HEK293T (cell line): ENCODE results near the gene TIMM10.

Experiments used
- CTCF ChIA-PET: fragments of 350-600 bp; formaldehyde crosslinking; extraction: SDS; loops from one replicate; lab custom pipeline; 2021; ENCODE audit warnings: antibody characterized with exemption, inconsistent platforms; lab: Yijun Ruan, JAX
- POLR2A ChIA-PET: fragments of 350-600 bp; formaldehyde crosslinking; extraction: SDS; loops from one replicate; lab custom pipeline; 2020; ENCODE audit warnings: antibody characterized with exemption, inconsistent platforms; lab: Yijun Ruan, JAX
- DNase-seq: peaks from one replicate; pipeline ENCODE4 v3.0.0; 2012; ENCODE audit warnings: mixed read lengths; ENCODE audit errors: extremely low spot score
- ARNT ChIP-seq: fragments of 450-650 bp; IDR thresholded peaks from 2 replicates; pipeline ENCODE4 v1.6.1; 2017; ENCODE audit warnings: mild to moderate bottlenecking
- BHLHE40 ChIP-seq: fragments of 450-650 bp; IDR thresholded peaks from 2 replicates; pipeline ENCODE4 v1.6.1; 2016; ENCODE audit warnings: mild to moderate bottlenecking, moderate library complexity, borderline replicate concordance
- CTBP1 ChIP-seq: fragments of 450-650 bp; IDR thresholded peaks from 2 replicates; pipeline ENCODE4 v1.6.1; 2016; ENCODE audit warnings: borderline replicate concordance
- ELF4 ChIP-seq: fragments of 450-650 bp; IDR thresholded peaks from 2 replicates; pipeline ENCODE4 v1.6.1; 2017; ENCODE audit warnings: antibody characterized with exemption
- FOXA1 ChIP-seq: fragments of 450-650 bp; IDR thresholded peaks from 2 replicates; pipeline ENCODE4 v1.6.1; 2016; ENCODE audit warnings: mild to moderate bottlenecking
- FOXK2 ChIP-seq: fragments of 450-650 bp; IDR thresholded peaks from 2 replicates; pipeline ENCODE4 v1.6.1; 2016; ENCODE audit warnings: mild to moderate bottlenecking
- FOXM1 ChIP-seq: fragments of 450-650 bp; IDR thresholded peaks from 2 replicates; pipeline ENCODE4 v1.6.1; 2017; ENCODE audit warnings: mild to moderate bottlenecking, borderline replicate concordance
- HDGF ChIP-seq: fragments of 450-650 bp; IDR thresholded peaks from 2 replicates; pipeline ENCODE4 v1.6.1; 2017; ENCODE audit warnings: antibody characterized with exemption, borderline replicate concordance
- L3MBTL2 ChIP-seq: fragments of 450-650 bp; conservative IDR thresholded peaks from 2 replicates; pipeline ENCODE4 v1.6.1; 2016; ENCODE audit warnings: mild to moderate bottlenecking
- LEF1 ChIP-seq: fragments of 450-650 bp; IDR thresholded peaks from 2 replicates; pipeline ENCODE4 v1.6.1; 2017; ENCODE audit warnings: mild to moderate bottlenecking, borderline replicate concordance
- NFRKB ChIP-seq: fragments of 450-650 bp; IDR thresholded peaks from 2 replicates; pipeline ENCODE4 v1.6.1; 2016; ENCODE audit warnings: mild to moderate bottlenecking, moderate library complexity
- PKNOX1 ChIP-seq: fragments of 450-650 bp; IDR thresholded peaks from 2 replicates; pipeline ENCODE4 v1.6.1; 2016
- SP1 ChIP-seq: fragments of 450-650 bp; IDR thresholded peaks from 2 replicates; pipeline ENCODE4 v1.6.1; 2017
- SUZ12 ChIP-seq: fragments of 450-650 bp; IDR thresholded peaks from 2 replicates; pipeline ENCODE4 v1.6.1; 2016; ENCODE audit warnings: mild to moderate bottlenecking
- TARDBP ChIP-seq: fragments of 450-650 bp; IDR thresholded peaks from 2 replicates; pipeline ENCODE4 v1.6.1; 2016
- ZNF384 ChIP-seq: fragments of 450-650 bp; IDR thresholded peaks from 2 replicates; pipeline ENCODE4 v1.6.1; 2016

Gene TIMM10

GRCh38 chr11:57546869-57547475 lies 16.4 kb upstream of the TIMM10 start:
- no peak for TF ChIP-seq FOXK2
- no peak for TF ChIP-seq PKNOX1
- TF ChIP-seq LEF1, result no peak
- DNase-seq, result no peak
- POLR2A ChIA-PET, result no interaction called here
- CTCF ChIA-PET, result interaction anchor here (1.0 to 1.1 kb wide), 2 partner anchors 22 to 89 kb away, joined by 3 read pairs; no protein-coding TSS in a partner anchor

GRCh38 chr11:57546451-57546850 lies 15.9 kb upstream of the TIMM10 start:
- POLR2A ChIA-PET, result no interaction called here
- TF ChIP-seq ELF4, result no peak
- no peak for TF ChIP-seq NFRKB
- no peak for TF ChIP-seq SP1
- no peak for TF ChIP-seq CTBP1
- no peak for TF ChIP-seq SUZ12
- no peak for TF ChIP-seq FOXK2
- no peak for TF ChIP-seq FOXA1
- TF ChIP-seq L3MBTL2, result no peak
- TF ChIP-seq LEF1, result no peak
- no peak for TF ChIP-seq ZNF384
- TF ChIP-seq ARNT, result no peak
- TF ChIP-seq TARDBP, result no peak
- no peak for TF ChIP-seq FOXM1
- no peak for TF ChIP-seq PKNOX1
- TF ChIP-seq HDGF, result no peak
- TF ChIP-seq BHLHE40, result no peak
- DNase-seq, result no peak
- CTCF ChIA-PET, result no interaction called here

GRCh38 chr11:57545883-57546282 lies 15.3 kb upstream of the TIMM10 start:
- ChIA-PET CTCF (no interaction called here), POLR2A (no interaction called here)
- TF ChIP-seq SUZ12 (no peak), FOXA1 (no peak), FOXK2 (no peak), ELF4 (no peak), LEF1 (no peak), NFRKB (no peak), HDGF (no peak), ZNF384 (no peak), FOXM1 (no peak), SP1 (no peak), PKNOX1 (no peak), CTBP1 (no peak), L3MBTL2 (no peak), BHLHE40 (no peak), ARNT (no peak)
- DNase-seq, result no peak

- CTCF ChIA-PET, result no interaction called here
- POLR2A ChIA-PET, result no interaction called here
- TF ChIP-seq CTBP1 (no peak), ZNF384 (no peak), FOXA1 (no peak), LEF1 (no peak), FOXM1 (no peak), PKNOX1 (no peak), ELF4 (no peak), L3MBTL2 (no peak), FOXK2 (no peak)
- no peak for DNase-seq
Measured at GRCh38 chr11:57544566-57544965, 14.0 kb upstream of the TIMM10 start.

GRCh38 chr11:57543593-57543992 lies 13.0 kb upstream of the TIMM10 start:
- ChIA-PET CTCF (no interaction called here), POLR2A (no interaction called here)
- no peak for DNase-seq
- TF ChIP-seq NFRKB (no peak), LEF1 (no peak), ZNF384 (no peak), BHLHE40 (no peak), FOXA1 (no peak), L3MBTL2 (no peak), TARDBP (no peak), PKNOX1 (no peak), FOXM1 (no peak), ARNT (no peak), CTBP1 (no peak), SUZ12 (no peak)

GRCh38 chr11:57542582-57542981 lies 12.0 kb upstream of the TIMM10 start:
- DNase-seq, result no peak
- TF ChIP-seq FOXK2 (no peak), SUZ12 (no peak), BHLHE40 (no peak), FOXM1 (no peak), HDGF (no peak), ELF4 (no peak), L3MBTL2 (no peak), SP1 (no peak), NFRKB (no peak), ARNT (no peak), LEF1 (no peak), FOXA1 (no peak), TARDBP (no peak), PKNOX1 (no peak), CTBP1 (no peak), ZNF384 (no peak)
- CTCF ChIA-PET, result interaction anchor here (1.4 kb wide), 1 partner anchor 98 kb away, joined by 5 read pairs; no protein-coding TSS in a partner anchor
- POLR2A ChIA-PET, result no interaction called here
